ENCODE data around the gene MEIOSIN.

Gene MEIOSIN

DNA sequence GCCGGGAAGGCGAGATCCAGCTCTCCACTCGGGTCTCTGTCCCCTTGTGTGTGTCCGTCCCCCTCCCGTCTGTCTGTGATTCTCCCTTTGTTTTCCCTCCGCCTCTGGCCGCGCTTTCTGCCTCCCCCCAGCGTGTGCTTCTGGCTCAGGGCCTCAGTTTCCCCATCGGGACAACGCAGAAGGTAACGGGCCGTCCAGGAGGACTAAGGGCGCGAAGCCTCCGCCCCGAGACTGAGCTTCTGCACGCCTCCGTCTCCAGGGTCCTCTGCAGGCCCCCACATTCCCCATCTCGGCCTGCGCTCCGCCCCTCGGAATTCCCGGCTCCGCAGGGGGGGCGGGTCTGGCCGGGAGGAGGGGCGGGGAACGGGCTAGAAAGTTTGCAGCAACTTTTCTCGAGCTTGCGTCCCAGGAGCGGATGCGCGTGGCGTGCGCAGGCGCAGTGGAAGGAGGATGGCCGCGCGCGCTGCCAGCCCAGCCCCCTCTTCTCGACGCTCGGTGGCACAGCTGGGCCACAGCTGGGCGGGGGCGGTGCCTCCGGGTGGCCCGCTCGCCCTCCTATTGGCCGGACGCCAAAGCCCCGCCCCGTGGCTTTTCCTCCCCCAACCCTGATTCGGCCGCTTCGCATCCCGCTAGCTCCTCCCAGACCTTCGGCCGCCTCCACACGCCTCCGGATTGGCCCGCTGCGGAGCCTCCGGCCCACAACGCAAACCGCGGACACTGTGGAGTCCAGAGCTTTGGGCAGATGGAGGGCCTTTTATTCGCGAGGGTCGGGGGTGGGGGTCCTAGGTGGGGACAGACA is 35.9 kb downstream of the MEIOSIN start, which contains the start of gene SIX5:
TSS of gene SIX5 (minus strand) at position 269 of the 799 bp plus-strand sequence. CDS start 408 bp downstream, outside the sequence.
- peak; percentile 99 for DNase-seq
- TF ChIP-seq, protein P1, sequence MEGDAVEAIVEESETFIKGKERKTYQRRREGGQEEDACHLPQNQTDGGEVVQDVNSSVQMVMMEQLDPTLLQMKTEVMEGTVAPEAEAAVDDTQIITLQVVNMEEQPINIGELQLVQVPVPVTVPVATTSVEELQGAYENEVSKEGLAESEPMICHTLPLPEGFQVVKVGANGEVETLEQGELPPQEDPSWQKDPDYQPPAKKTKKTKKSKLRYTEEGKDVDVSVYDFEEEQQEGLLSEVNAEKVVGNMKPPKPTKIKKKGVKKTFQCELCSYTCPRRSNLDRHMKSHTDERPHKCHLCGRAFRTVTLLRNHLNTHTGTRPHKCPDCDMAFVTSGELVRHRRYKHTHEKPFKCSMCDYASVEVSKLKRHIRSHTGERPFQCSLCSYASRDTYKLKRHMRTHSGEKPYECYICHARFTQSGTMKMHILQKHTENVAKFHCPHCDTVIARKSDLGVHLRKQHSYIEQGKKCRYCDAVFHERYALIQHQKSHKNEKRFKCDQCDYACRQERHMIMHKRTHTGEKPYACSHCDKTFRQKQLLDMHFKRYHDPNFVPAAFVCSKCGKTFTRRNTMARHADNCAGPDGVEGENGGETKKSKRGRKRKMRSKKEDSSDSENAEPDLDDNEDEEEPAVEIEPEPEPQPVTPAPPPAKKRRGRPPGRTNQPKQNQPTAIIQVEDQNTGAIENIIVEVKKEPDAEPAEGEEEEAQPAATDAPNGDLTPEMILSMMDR (IDR thresholded peaks at IDR 0.05) = no peak
- peaks cover 39% of the 10 kb centered on the region for H3K4me1 Mint-ChIP-seq
- peak within 1 kb of the TSS; percentile 95 for H3K4me3 Mint-ChIP-seq
- peaks cover 9% of the 10 kb centered on the region for H3K36me3 Mint-ChIP-seq (ENCODE audit: low read depth)
- peak within 1 kb of the TSS; percentile 99 for H3K27ac Mint-ChIP-seq
- no peaks in the 10 kb centered on the region for H3K27me3 Mint-ChIP-seq (ENCODE audit: low read depth, poor library complexity)
- no peaks in the 10 kb centered on the region for H3K9me3 Mint-ChIP-seq

GRCh38 chr19:45769821-45770191 is 36.6 kb downstream of the MEIOSIN start:
- H3K36me3 Mint-ChIP-seq (ENCODE audit: low read depth) = peaks cover 13% of the 10 kb centered on the region
- peak overlapping the region; percentile 95 for H3K4me3 Mint-ChIP-seq
- no peaks in the 10 kb centered on the region for H3K27me3 Mint-ChIP-seq (ENCODE audit: low read depth, poor library complexity)
- TF ChIP-seq, protein P1 (IDR thresholded peaks at IDR 0.05) = no peak
- H3K9me3 Mint-ChIP-seq = no peaks in the 10 kb centered on the region
- H3K4me1 Mint-ChIP-seq = peaks cover 33% of the 10 kb centered on the region
- H3K27ac Mint-ChIP-seq = peak overlapping the region; percentile 99
- peak; percentile 52 for DNase-seq

GRCh38 chr19:45770192-45771101 is 37.2 kb downstream of the MEIOSIN start:
- H3K9me3 Mint-ChIP-seq = no peaks in the 10 kb centered on the region
- H3K4me3 Mint-ChIP-seq = peak overlapping the region; percentile 95
- H3K27me3 Mint-ChIP-seq (ENCODE audit: low read depth, poor library complexity) = no peaks in the 10 kb centered on the region
- TF ChIP-seq, protein P1 (IDR thresholded peaks at IDR 0.05) = peak; percentile 91
- peak overlapping the region; percentile 99 for H3K27ac Mint-ChIP-seq
- H3K36me3 Mint-ChIP-seq (ENCODE audit: low read depth) = peaks cover 16% of the 10 kb centered on the region
- peaks cover 27% of the 10 kb centered on the region for H3K4me1 Mint-ChIP-seq
- DNase-seq = peak; percentile 95

DNA sequence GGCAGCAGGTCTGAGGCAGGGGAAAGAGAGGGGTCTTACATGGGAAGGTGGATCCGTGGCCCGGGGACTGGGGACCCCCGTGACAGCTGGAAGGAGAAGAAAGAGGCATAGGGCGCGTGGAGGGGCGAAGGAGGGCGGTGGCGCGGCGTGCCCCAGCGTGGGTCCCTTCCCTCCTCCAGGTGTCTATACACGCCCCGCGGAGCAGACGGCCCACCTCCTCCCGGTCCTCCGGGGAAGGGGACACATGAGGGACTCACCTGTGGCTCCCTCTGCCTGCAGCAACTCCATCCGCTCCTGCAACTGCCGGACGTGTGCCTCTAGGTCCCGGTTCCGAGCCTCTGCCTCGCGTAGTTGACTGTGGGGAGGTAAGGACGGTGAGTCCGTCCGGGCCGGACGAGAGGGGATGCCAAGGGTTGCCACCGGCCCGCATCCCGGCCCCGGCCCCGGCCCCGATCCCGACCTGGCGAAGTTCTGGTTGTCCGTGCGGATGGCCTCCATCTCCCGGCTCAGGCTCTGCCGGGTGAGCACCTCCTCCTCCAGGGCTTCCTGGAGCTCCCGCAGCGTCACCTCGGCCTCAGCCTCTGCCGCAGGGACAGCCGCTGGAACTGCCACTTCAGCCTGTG is 38.2 kb downstream of the MEIOSIN start:
- Mint-ChIP-seq H3K27ac (no peak overlapping the region), H3K4me1 (peaks cover 20% of the 10 kb centered on the region), H3K9me3 (no peaks in the 10 kb centered on the region), H3K27me3 (ENCODE audit: low read depth, poor library complexity) (no peaks in the 10 kb centered on the region), H3K36me3 (ENCODE audit: low read depth) (peaks cover 17% of the 10 kb centered on the region), H3K4me3 (peak overlapping the region; percentile 95)
- DNase-seq = no peak
- TF ChIP-seq, protein P1 (IDR thresholded peaks at IDR 0.05) = no peak

GRCh38 chr19:45772130-45772840 is 39.0 kb downstream of the MEIOSIN start:
- Mint-ChIP-seq H3K27me3 (ENCODE audit: low read depth, poor library complexity) (peaks cover 3% of the 10 kb centered on the region), H3K9me3 (no peaks in the 10 kb centered on the region), H3K4me1 (peaks cover 20% of the 10 kb centered on the region), H3K4me3 (no peak overlapping the region), H3K36me3 (ENCODE audit: low read depth) (peaks cover 26% of the 10 kb centered on the region), H3K27ac (peak overlapping the region; percentile 86)
- TF ChIP-seq, protein P1 (IDR thresholded peaks at IDR 0.05) = no peak
- no peak for DNase-seq

Data from nephron progenitor cell (in vitro differentiated cells).